Activated CD4-positive, alpha-beta memory T cell treated with anti-CD3 and anti-CD28 coated beads, Interleukin-2, amount 10 ng/mL, durations not matched to agents 7 days and 5 days (primary cell): ENCODE data around the gene ELF2. TPM values are rescaled to one million over a fixed set of nuclear protein-coding genes. Genes with fewer than 3 reads are reported as not detected.
"Not testable (repeated sequence)": the region's sequence is repeated elsewhere in the genome, so short reads cannot be mapped to it uniquely, and the experiment has no call there.

Experiments used
- CTCF ChIA-PET: fragments of 350-600 bp; sonication (Branson Sonifier 250); formaldehyde crosslinking; loops from one replicate; lab custom pipeline; 2021; ENCODE audit warnings: antibody characterized with exemption, inconsistent platforms; lab: Charles Lee
- POLR2A ChIA-PET: fragments of 350-600 bp; sonication (Branson Sonifier 250); formaldehyde crosslinking; loops from one replicate; lab custom pipeline; 2021; ENCODE audit warnings: antibody characterized with exemption; lab: Charles Lee
- DNase-seq: peaks from one replicate; pipeline ENCODE4 v3.0.0-alpha.2; 2020
- H3K27ac Mint-ChIP-seq: one replicate; pipeline ENCODE4 v1.8.0; 2021; ENCODE audit warnings: mild to moderate bottlenecking, mixed read lengths
- H3K27me3 Mint-ChIP-seq: one replicate; pipeline ENCODE4 v1.8.0; 2021; ENCODE audit warnings: mixed read lengths
- H3K36me3 Mint-ChIP-seq: one replicate; pipeline ENCODE4 v1.8.0; 2021; ENCODE audit warnings: low read depth, mixed read lengths
- H3K4me1 Mint-ChIP-seq: one replicate; pipeline ENCODE4 v1.8.0; 2021; ENCODE audit warnings: mixed read lengths
- H3K4me3 Mint-ChIP-seq: one replicate; pipeline ENCODE4 v1.8.0; 2021; ENCODE audit warnings: mild to moderate bottlenecking, mixed read lengths
- H3K9me3 Mint-ChIP-seq: one replicate; pipeline ENCODE4 v1.8.0; 2021; ENCODE audit warnings: mixed read lengths
- total RNA-seq, 2 experiments: library from RNA; stranded (reverse); gene quantifications; one replicate each; pipeline ENCODE4 v1.2.3, GENCODE V29; 2021

Gene ELF2
- total RNA-seq, 2 experiments from 2014 or later = 35.2 to 39.5 TPM

GRCh38 chr4:139207247-139207646 lies 30.2 kb upstream of the ELF2 start:
- CTCF ChIA-PET = no interaction called here
- Mint-ChIP-seq H3K27ac (no peak overlapping the region), H3K4me1 (no peaks in the 10 kb centered on the region), H3K36me3 (no peaks in the 10 kb centered on the region), H3K9me3 (no peaks in the 10 kb centered on the region), H3K4me3 (no peak overlapping the region), H3K27me3 (peaks cover 4% of the 10 kb centered on the region)
- POLR2A ChIA-PET = no interaction called here
- no peak for DNase-seq

DNA sequence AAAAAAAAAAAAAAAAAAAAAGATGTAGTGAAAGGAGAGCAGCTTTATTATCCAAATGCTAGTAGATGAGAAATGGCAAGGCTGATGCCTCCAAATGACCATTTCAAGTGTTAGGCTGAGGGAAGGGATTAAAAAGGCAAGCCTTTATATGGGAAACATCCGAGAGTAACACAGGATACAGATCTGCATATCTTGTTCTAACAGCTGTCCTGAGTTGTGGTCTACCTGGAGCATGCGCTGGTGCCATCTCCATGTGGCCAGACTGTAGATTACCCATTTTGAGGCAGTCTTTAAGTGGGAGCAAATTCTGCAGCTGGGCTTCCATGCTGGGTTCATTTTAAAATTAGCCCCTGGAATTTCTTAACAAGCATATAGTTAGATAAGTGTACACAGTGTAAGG lies 26.0 kb upstream of the ELF2 start:
- H3K4me3 Mint-ChIP-seq = no peak overlapping the region
- H3K27ac Mint-ChIP-seq = no peak overlapping the region
- peaks cover 23% of the 10 kb centered on the region for H3K27me3 Mint-ChIP-seq
- H3K4me1 Mint-ChIP-seq = no peaks in the 10 kb centered on the region
- ChIA-PET POLR2A (no interaction called here), CTCF (interaction anchor here (0.7 kb wide), 1 partner anchor 13 kb away, joined by 3 read pairs; no protein-coding TSS in a partner anchor)
- DNase-seq = no peak
- no peaks in the 10 kb centered on the region for H3K9me3 Mint-ChIP-seq
- no peaks in the 10 kb centered on the region for H3K36me3 Mint-ChIP-seq

GRCh38 chr4:139200506-139200905 lies 23.5 kb upstream of the ELF2 start:
- Mint-ChIP-seq H3K36me3 (no peaks in the 10 kb centered on the region), H3K27ac (no peak overlapping the region)
- CTCF ChIA-PET = no interaction called here

GRCh38 chr4:139200102-139200501 lies 23.1 kb upstream of the ELF2 start:
- Mint-ChIP-seq H3K4me1 (no peaks in the 10 kb centered on the region), H3K4me3 (no peak overlapping the region), H3K27me3 (peaks cover 27% of the 10 kb centered on the region), H3K36me3 (no peaks in the 10 kb centered on the region), H3K27ac (no peak overlapping the region), H3K9me3 (no peaks in the 10 kb centered on the region)
- ChIA-PET CTCF (no interaction called here), POLR2A (no interaction called here)
- DNase-seq = no peak

More at GRCh38 chr4:139200506-139200905, 23.5 kb upstream of the ELF2 start:
- Mint-ChIP-seq H3K27me3 (peaks cover 27% of the 10 kb centered on the region), H3K4me3 (no peak overlapping the region), H3K9me3 (no peaks in the 10 kb centered on the region), H3K4me1 (no peaks in the 10 kb centered on the region)
- POLR2A ChIA-PET = no interaction called here
- DNase-seq = no peak

- POLR2A ChIA-PET, CTCF ChIA-PET: not testable (repeated sequence)
These were observed 20.2 kb upstream of the ELF2 start for GRCh38 chr4:139197214-139197613.

DNA sequence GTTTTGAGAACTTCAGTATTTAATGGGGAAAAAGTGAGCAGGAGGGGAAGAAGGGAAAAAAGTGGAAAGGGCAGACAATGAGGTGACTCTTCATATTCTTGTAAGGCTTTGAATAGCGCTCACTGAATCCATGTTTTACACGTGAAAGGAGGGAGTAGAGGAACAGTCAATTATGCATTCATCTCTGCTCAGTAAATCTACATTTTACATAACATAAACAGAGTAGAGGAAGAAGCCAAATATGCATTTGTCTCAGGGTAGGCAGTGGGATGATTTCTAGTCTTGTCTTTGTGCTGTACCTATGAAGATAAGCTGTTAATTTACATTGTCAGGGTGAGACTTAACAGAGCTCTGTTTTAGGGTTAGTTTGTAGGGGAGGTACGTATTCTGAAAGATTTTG lies 19.4 kb upstream of the ELF2 start:
- Mint-ChIP-seq H3K27me3 (peaks cover 27% of the 10 kb centered on the region), H3K4me3 (no peak overlapping the region), H3K4me1 (no peaks in the 10 kb centered on the region), H3K9me3 (no peaks in the 10 kb centered on the region), H3K27ac (no peak overlapping the region), H3K36me3 (no peaks in the 10 kb centered on the region)
- ChIA-PET CTCF (no interaction called here), POLR2A (no interaction called here)
- DNase-seq = no peak

More at GRCh38 chr4:139197214-139197613, 20.2 kb upstream of the ELF2 start:
- H3K4me1 Mint-ChIP-seq, H3K4me3 Mint-ChIP-seq, DNase-seq, H3K9me3 Mint-ChIP-seq, H3K36me3 Mint-ChIP-seq, H3K27ac Mint-ChIP-seq: not testable (repeated sequence)
- H3K27me3 Mint-ChIP-seq = peaks cover 27% of the 10 kb centered on the region

DNA sequence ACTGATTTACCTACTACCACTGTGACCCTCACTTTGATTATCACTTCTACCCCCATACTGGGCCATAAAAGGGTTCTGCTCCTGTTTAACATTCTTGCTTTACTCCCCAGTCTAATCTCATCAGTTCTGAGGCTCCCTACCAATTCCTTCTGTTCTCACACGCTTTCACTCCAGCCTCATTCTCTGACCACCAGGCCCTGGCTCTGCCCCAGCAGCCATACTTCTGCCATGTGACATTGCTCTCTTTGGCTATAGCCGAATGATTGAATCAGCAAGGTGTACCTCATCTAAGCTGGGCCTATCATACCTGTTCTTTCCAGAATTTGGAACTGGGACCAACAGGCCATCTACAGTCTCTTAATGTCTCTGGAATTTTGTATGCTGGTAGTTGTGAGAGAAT lies 14.4 kb upstream of the ELF2 start:
- CTCF ChIA-PET = interaction anchor here (2.8 kb wide), 1 partner anchor 104 kb away, joined by 10 read pairs; no protein-coding TSS in a partner anchor
- Mint-ChIP-seq H3K36me3 (no peaks in the 10 kb centered on the region), H3K27ac (no peak overlapping the region), H3K27me3 (peaks cover 6% of the 10 kb centered on the region), H3K9me3 (no peaks in the 10 kb centered on the region), H3K4me3 (no peak overlapping the region), H3K4me1 (peaks cover 6% of the 10 kb centered on the region)
- POLR2A ChIA-PET = interaction anchor here (0.6 to 3.0 kb wide), 2 partner anchors 13 to 44 kb away, joined by 3 to 12 read pairs; no protein-coding TSS in a partner anchor
- no peak for DNase-seq

DNA sequence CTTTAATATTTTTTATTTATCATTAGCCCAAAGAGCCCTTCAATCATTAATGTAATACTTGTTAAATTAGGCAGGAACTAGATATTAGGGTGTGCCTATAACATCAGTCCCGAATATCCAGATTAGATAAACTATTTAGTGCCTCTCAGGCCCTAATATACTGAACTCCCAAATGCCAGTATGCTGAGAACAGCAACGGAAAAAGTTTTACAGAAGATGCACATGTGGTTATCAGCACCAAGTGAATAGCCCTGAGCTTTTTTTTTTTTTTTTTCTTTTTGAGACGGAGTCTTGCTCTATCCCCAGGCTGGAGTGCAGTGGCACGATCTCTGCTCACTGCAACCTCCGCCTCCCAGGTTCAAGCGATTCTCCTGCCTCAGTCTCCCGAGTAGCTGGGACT lies 13.0 kb upstream of the ELF2 start:
- DNase-seq = no peak
- Mint-ChIP-seq H3K36me3 (no peaks in the 10 kb centered on the region), H3K27ac (no peak overlapping the region), H3K9me3 (no peaks in the 10 kb centered on the region), H3K4me3 (no peak overlapping the region), H3K27me3 (peaks cover 6% of the 10 kb centered on the region), H3K4me1 (peaks cover 6% of the 10 kb centered on the region)
- ChIA-PET POLR2A (interaction anchor here (1.4 to 3.0 kb wide), 2 partner anchors 12 to 14 kb away, joined by 3 to 12 read pairs; no protein-coding TSS in a partner anchor), CTCF (interaction anchor here (0.7 to 2.8 kb wide), 4 partner anchors 14 to 106 kb away, joined by 3 to 10 read pairs (median 4); no protein-coding TSS in a partner anchor)

DNA sequence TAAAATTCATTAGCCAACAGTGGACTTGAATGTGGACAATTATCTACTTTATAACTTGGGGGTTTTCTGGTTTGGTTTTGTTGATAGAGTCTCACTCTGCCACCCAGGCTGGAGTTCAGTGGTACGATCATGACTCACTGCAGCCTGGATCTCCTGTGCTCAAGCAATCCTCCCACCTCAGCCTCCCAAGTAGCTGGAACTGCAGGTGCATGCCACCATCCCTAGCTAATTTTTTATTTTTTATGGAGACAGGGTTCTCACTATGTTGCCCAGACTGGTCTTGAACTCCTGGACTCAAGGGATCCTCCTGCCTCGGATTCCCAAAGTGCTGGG lies 12.4 kb upstream of the ELF2 start:
- no peak for DNase-seq
- ChIA-PET POLR2A (interaction anchor here (1.4 to 3.0 kb wide), 2 partner anchors 11 to 13 kb away, joined by 3 to 12 read pairs; no protein-coding TSS in a partner anchor), CTCF (interaction anchor here (2.8 kb wide), 1 partner anchor 106 kb away, joined by 10 read pairs; no protein-coding TSS in a partner anchor)
- H3K27me3 Mint-ChIP-seq = peaks cover 6% of the 10 kb centered on the region
- H3K4me1 Mint-ChIP-seq = peaks cover 6% of the 10 kb centered on the region
- no peak overlapping the region for H3K4me3 Mint-ChIP-seq
- H3K27ac Mint-ChIP-seq = no peak overlapping the region
- H3K9me3 Mint-ChIP-seq = no peaks in the 10 kb centered on the region
- no peaks in the 10 kb centered on the region for H3K36me3 Mint-ChIP-seq

DNA sequence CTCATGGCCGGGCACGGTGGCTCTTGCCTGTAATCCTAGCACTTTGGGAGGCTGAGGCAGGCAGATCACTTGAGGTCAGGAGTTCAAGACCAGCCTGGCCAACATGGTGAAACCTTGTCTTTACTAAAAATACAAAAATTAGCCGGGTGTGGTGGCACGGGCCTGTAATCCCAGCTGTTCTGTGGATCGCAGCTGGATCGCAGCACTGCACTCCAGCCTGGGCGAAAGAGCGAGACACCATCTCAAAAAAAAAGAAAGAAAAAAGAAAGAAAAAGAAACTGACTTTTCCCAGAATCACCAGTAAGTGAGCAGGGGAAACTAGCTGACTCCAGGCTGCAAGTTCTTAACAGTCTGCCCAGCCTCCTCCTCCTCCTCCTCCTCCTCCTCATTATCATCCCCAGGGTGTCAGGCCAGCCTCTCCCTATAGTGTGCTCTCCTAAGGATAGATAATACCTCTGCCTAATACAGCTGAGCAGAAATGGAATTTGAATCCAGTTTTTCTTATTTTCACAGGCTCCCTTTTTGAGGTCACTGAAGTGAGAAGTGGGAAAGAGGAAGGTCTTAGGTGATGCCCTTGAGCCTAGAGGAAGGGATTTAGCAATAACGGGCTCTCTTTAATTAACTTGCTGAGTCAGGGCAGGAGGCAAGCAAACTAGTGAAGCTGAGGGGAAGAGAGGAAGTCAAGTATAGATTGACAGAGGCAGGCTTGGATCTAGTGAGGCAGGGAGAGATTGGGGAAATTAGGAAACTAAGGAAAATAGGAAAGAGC lies 11.8 kb upstream of the ELF2 start:
- DNase-seq = no peak
- peaks cover 6% of the 10 kb centered on the region for H3K27me3 Mint-ChIP-seq
- POLR2A ChIA-PET = interaction anchor here (1.4 to 3.0 kb wide), 2 partner anchors 11 to 13 kb away, joined by 3 to 12 read pairs; no protein-coding TSS in a partner anchor
- CTCF ChIA-PET = interaction anchor here (2.8 kb wide), 1 partner anchor 107 kb away, joined by 10 read pairs; no protein-coding TSS in a partner anchor
- peaks cover 6% of the 10 kb centered on the region for H3K4me1 Mint-ChIP-seq
- H3K9me3 Mint-ChIP-seq = no peaks in the 10 kb centered on the region
- H3K36me3 Mint-ChIP-seq = no peaks in the 10 kb centered on the region
- H3K27ac Mint-ChIP-seq = no peak overlapping the region
- H3K4me3 Mint-ChIP-seq = no peak overlapping the region

DNA sequence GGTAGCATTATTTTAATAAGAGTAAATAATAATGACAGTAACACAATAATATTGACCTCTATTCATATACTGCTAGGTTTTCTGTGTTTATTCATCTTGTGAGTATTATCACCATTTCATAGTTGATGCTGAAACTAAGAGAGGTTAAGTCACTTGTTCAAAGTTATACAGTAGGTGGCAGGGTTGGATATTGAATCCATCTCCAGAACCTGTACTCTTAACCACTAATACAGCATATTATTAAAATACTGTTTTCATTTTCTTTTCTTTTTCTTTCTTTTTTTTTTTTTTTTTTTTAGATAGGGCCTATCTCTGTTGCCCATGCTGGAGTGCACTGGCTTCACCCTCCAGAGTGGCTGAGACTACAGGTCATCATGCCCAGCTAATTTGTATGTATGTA lies 7.1 kb upstream of the ELF2 start:
- Mint-ChIP-seq H3K27me3 (peaks cover 16% of the 10 kb centered on the region), H3K27ac (no peak overlapping the region), H3K4me3 (no peak overlapping the region), H3K9me3 (no peaks in the 10 kb centered on the region), H3K4me1 (peaks cover 3% of the 10 kb centered on the region), H3K36me3 (no peaks in the 10 kb centered on the region)
- no peak for DNase-seq
- CTCF ChIA-PET = interaction anchor here (1.4 to 1.8 kb wide), 2 partner anchors 113 to 153 kb away, joined by 3 to 5 read pairs; no protein-coding TSS in a partner anchor
- POLR2A ChIA-PET = no interaction called here

GRCh38 chr4:139177869-139178619 lies 1.0 kb upstream of the ELF2 start:
- Mint-ChIP-seq H3K27me3 (peaks cover 26% of the 10 kb centered on the region), H3K36me3 (no peaks in the 10 kb centered on the region), H3K4me3 (peak overlapping the region; percentile 78), H3K4me1 (peaks cover 21% of the 10 kb centered on the region), H3K9me3 (no peaks in the 10 kb centered on the region), H3K27ac (peak overlapping the region; percentile 85)
- CTCF ChIA-PET = interaction anchor here (0.8 to 3.1 kb wide), 7 partner anchors 118 to 304 kb away, joined by 3 to 14 read pairs (median 4); partner anchors contain the start of genes NAA15 and NDUFC1
- POLR2A ChIA-PET = interaction anchor here (0.8 to 4.4 kb wide), 21 partner anchors 12 to 480 kb away, joined by 3 to 67 read pairs (median 5); partner anchors contain the start of genes MGARP, NAA15, NDUFC1 and NOCT
- DNase-seq = peak; percentile 95
